Breast epithelium (tissue), 4 donors: ENCODE results near the gene KRTAP1-4. TPM values are rescaled to one million over a fixed set of nuclear protein-coding genes. Genes with fewer than 3 reads are reported as not detected.

Experiments used
- DNase-seq, 2 donors: peaks; one replicate each; pipeline ENCODE4 v3.0.0-alpha.2; 2019; ENCODE audit warnings: low spot score in 2 of 2
- H3K27ac ChIP-seq, 2 donors: fragments of 200-600 bp; sonication (generic) in 1 of 2; one replicate each; pipeline ENCODE4 v1.5.1; 2016 to 2019; ENCODE audit warnings: mild to moderate bottlenecking in 1 of 2
- H3K27me3 ChIP-seq, 2 donors: fragments of 200-600 bp; sonication (generic) in 1 of 2; one replicate each; pipeline versions ENCODE4 v1.5.1 to v1.6.0; 2017 to 2019; ENCODE audit warnings: control low read depth in 1 of 2, mild to moderate bottlenecking in 1 of 2
- H3K36me3 ChIP-seq: fragments of 200-600 bp; one replicate; pipeline ENCODE4 v1.5.1; 2019
- H3K4me1 ChIP-seq, 2 donors: fragments of 200-600 bp; sonication (generic); one replicate each; pipeline ENCODE4 v1.5.1; 2016 to 2019; ENCODE audit warnings: control low read depth in 1 of 2
- H3K4me3 ChIP-seq, 3 donors: fragments of 200-600 bp; sonication (generic); 1 replicate in 2 of 3; 2 replicates in 1 of 3; pipeline ENCODE4 v1.5.1; 2016 to 2019; ENCODE audit warnings: mild to moderate bottlenecking in 3 of 3, moderate library complexity in 2 of 3
- H3K9me3 ChIP-seq, 2 donors: fragments of 200-600 bp; sonication (generic) in 1 of 2; one replicate each; pipeline ENCODE4 v1.5.1; 2016 to 2019; ENCODE audit warnings: control low read depth in 1 of 2
- POLR2A ChIP-seq: fragments of 450-650 bp; IDR thresholded peaks from one replicate; pipeline ENCODE4 v1.6.1; 2016; ENCODE audit warnings: antibody characterized with exemption, mild to moderate bottlenecking, moderate library complexity
- POLR2AphosphoS5 ChIP-seq, 3 donors: sonication (generic); formaldehyde crosslinking; IDR thresholded peaks; one replicate each; pipeline ENCODE4 v1.6.1; 2017; ENCODE audit warnings: antibody characterized with exemption in 3 of 3
- intact Hi-C: fragments of 100-400 bp; cut with DNase I; formaldehyde crosslinking; loops from one replicate; pipeline ENCODE4 v1.15.1; 2023; ENCODE audit warnings: low total_unique reads
- total RNA-seq, 3 donors: library from RNA; depleted of rRNA; stranded (reverse); fragments of >200 nt; gene quantifications; one replicate each; pipeline ENCODE4 v1.1.0, GENCODE V29; 2016
- TF ChIP-seq, protein P1 (sequence below), 3 donors: fragments of 450-650 bp; IDR thresholded peaks; one replicate each; pipeline ENCODE4 v1.5.1; 2016 to 2017; ENCODE audit warnings: antibody characterized with exemption in 3 of 3, mild to moderate bottlenecking in 3 of 3, moderate library complexity in 3 of 3

Gene KRTAP1-4, protein sequence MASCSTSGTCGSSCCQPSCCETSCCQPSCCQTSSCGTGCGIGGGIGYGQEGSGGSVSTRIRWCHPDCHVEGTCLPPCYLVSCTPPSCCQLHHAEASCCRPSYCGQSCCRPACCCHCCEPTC
- not detected for total RNA-seq

DNA sequence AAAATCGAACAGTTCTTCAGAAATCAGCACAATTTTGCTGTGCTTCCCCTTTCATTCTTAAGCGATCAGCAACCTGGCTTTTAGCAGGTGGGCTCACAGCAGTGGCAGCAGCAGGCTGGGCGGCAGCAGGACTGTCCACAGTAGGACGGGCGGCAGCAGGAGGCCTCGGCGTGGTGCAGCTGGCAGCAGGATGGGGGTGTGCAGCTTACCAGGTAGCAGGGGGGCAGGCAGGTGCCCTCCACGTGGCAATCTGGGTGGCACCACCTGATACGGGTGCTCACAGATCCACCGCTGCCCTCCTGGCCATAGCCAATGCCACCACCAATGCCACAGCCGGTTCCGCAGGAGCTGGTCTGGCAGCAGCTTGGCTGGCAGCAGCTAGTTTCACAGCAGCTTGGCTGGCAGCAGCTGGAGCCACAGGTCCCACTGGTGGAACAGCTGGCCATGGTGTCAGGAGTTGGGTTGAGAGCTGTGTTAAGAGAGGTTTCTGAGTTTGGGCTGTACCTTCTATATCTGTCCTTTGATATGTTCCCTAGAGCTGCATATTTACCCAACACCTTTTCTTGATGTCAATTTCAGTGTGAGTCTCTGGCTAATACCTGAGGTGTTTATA lies at the start of gene KRTAP1-4:
TSS of gene KRTAP1-4 (minus strand) at position 563 of the 613 bp plus-strand sequence. CDS start at position 446, 117 bp downstream.
- Histone ChIP-seq H3K4me1 (no peaks in the 10 kb centered on the region), H3K27ac (no peak within 1 kb of the TSS), H3K27me3 (no peaks in the 10 kb centered on the region), H3K9me3 (no peaks in the 10 kb centered on the region), H3K36me3 (no peaks in the 10 kb centered on the region), H3K4me3 (no peak within 1 kb of the TSS)
- TF ChIP-seq POLR2A (no peak), POLR2AphosphoS5 (IDR thresholded peaks at IDR 0.05) (no peak)
- TF ChIP-seq, protein P1, sequence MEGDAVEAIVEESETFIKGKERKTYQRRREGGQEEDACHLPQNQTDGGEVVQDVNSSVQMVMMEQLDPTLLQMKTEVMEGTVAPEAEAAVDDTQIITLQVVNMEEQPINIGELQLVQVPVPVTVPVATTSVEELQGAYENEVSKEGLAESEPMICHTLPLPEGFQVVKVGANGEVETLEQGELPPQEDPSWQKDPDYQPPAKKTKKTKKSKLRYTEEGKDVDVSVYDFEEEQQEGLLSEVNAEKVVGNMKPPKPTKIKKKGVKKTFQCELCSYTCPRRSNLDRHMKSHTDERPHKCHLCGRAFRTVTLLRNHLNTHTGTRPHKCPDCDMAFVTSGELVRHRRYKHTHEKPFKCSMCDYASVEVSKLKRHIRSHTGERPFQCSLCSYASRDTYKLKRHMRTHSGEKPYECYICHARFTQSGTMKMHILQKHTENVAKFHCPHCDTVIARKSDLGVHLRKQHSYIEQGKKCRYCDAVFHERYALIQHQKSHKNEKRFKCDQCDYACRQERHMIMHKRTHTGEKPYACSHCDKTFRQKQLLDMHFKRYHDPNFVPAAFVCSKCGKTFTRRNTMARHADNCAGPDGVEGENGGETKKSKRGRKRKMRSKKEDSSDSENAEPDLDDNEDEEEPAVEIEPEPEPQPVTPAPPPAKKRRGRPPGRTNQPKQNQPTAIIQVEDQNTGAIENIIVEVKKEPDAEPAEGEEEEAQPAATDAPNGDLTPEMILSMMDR (IDR thresholded peaks at IDR 0.05) = no peak
- DNase-seq = no peak
- intact Hi-C loops = no loop called here

DNA sequence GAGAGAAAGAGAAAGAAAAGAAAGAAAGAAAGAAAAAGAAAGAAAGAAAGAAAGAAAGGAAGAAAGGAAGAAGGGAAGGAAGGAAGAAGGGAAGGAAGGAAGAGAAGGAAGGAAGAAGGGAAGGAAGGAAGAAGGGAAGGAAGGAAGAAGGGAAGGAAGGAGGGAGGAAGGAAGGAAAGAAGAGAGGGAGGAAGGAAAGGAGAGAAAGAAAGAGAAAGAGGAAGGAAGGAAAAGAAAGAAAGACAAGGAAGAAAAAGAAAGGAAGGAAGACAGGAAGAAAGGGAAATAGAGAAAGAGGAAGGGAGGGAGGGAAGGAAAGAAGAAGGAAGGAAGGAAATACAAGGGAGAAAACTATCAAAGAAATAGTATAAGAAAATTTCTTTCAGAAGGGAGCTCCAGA lies 46.8 kb upstream of the KRTAP1-4 start:
- intact Hi-C loops = no loop called here
- Histone ChIP-seq H3K27ac (no peak overlapping the region), H3K27me3 (no peaks in the 10 kb centered on the region), H3K9me3 (no peaks in the 10 kb centered on the region), H3K4me3 (no peak overlapping the region), H3K36me3 (no peaks in the 10 kb centered on the region), H3K4me1 (no peaks in the 10 kb centered on the region)
- no peak for DNase-seq
- TF ChIP-seq POLR2AphosphoS5 (IDR thresholded peaks at IDR 0.05) = no peak
- no peak for TF ChIP-seq POLR2A
- TF ChIP-seq, protein P1 (IDR thresholded peaks at IDR 0.05) = no peak

DNA sequence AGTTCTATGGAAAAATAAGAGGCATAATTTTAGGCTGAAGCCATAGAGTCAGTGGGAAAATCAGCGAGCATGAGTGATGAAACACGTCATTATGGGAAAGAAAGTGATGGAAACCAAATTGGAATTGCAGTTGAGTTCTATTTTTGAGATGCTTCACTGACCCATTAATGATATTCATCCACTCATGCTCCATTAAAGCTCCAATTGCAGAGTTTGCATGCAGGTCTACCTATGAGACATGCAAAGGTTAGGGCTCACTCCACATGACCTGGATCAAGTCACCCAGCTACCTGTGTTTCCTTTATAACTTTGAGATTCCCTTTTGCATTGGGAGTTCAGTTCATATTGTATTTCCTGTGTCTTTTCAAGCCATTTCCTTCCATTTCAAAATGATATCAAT lies 43.7 kb upstream of the KRTAP1-4 start:
- H3K36me3 ChIP-seq = no peaks in the 10 kb centered on the region
- H3K4me1 ChIP-seq = no peaks in the 10 kb centered on the region
- H3K4me3 ChIP-seq = no peak overlapping the region
- TF ChIP-seq POLR2A (no peak), POLR2AphosphoS5 (IDR thresholded peaks at IDR 0.05) (no peak)
- TF ChIP-seq, protein P1 (IDR thresholded peaks at IDR 0.05) = no peak
- H3K27ac ChIP-seq = no peak overlapping the region
- no peak for DNase-seq
- H3K27me3 ChIP-seq = no peaks in the 10 kb centered on the region
- intact Hi-C loops = no loop called here
- H3K9me3 ChIP-seq = no peaks in the 10 kb centered on the region

DNA sequence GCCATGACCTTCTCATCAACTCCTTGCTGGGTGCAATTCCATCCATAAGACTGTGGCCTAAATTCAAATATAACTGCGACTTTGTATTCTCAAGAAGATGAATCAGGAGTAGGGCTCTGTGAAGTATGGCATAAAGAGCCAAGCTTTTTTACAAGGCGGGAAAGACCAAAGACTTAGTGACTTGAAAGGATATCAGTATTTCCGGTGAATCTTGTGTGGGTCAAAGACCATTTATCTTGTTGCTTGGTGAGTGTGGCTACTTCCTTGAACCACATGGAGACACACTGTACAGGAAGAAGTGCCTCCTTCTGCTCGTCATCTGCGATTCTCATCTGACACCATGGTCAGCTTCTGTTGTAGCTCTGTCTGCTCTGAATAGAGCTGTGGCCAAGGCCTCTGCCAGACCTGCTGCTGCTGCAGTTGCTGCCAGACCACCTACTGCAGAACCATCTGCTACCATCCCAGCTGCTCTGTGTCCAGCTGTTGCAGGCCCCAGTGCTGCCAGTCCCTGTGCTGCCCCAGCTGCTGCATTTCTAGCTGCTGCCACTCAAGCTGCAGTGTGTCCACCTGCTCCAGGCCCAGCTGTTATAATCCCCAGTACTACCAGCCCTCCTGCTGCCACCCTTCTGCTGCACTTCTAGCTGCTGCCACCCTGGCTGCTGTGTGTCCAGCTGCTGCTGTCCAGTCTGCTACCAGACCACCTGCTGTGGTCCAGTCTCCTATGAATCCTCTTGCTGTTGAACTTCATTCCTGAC lies 41.8 kb upstream of the KRTAP1-4 start:
- no peak for DNase-seq
- TF ChIP-seq POLR2AphosphoS5 (IDR thresholded peaks at IDR 0.05) = no peak
- TF ChIP-seq, protein P1 (IDR thresholded peaks at IDR 0.05) = no peak
- no peak for TF ChIP-seq POLR2A
- intact Hi-C loops = no loop called here
- Histone ChIP-seq H3K4me1 (no peaks in the 10 kb centered on the region), H3K27me3 (no peaks in the 10 kb centered on the region), H3K4me3 (no peak overlapping the region), H3K9me3 (no peaks in the 10 kb centered on the region), H3K36me3 (no peaks in the 10 kb centered on the region), H3K27ac (no peak overlapping the region)

DNA sequence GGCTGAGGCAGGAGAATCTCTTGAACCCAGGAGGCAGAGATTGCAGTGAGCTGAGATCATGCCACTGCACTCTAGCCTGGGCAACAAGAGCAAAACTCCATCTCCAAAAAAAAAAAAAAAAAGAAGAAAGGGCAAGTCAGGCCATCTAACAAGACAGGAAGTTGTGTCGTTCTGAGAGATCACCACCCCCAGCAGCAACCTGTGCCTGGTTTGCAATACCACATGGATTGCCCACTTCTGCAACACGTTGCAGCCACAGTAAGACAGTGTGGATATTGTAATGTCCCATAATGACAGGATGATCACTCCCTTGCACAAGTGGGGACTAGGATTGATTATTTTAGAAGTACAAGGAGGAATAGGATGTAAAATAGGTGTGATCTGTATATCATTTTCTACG lies 39.0 kb upstream of the KRTAP1-4 start:
- DNase-seq = no peak
- TF ChIP-seq, protein P1 (IDR thresholded peaks at IDR 0.05) = no peak
- TF ChIP-seq POLR2A (no peak), POLR2AphosphoS5 (IDR thresholded peaks at IDR 0.05) (no peak)
- Histone ChIP-seq H3K4me1 (no peaks in the 10 kb centered on the region), H3K36me3 (no peaks in the 10 kb centered on the region), H3K27me3 (no peaks in the 10 kb centered on the region), H3K27ac (no peak overlapping the region), H3K4me3 (no peak overlapping the region), H3K9me3 (no peaks in the 10 kb centered on the region)
- intact Hi-C loops = no loop called here
